GM18951 (cell line): ENCODE results near the gene ZBTB17.

Source experiments
- POLR2A ChIP-seq: IDR thresholded peaks from 4 replicates; pipeline ENCODE4 v1.6.1; 2011; ENCODE audit warnings: mild to moderate bottlenecking; ENCODE audit not compliant: insufficient read length, insufficient read depth; ENCODE audit errors: extremely low read depth
- in situ Hi-C: fragments of 300-500 bp; cut with MboI; formaldehyde crosslinking; loops from one replicate; pipeline ENCODE4 v1.12.0; 2022; ENCODE audit warnings: low sequenced_read_pairs, mixed read lengths, inconsistent platforms; ENCODE audit not compliant: unreplicated experiment

ZBTB17 gene

GRCh38 chr1:16006552-16007485 is 30.9 kb upstream of the ZBTB17 start:
- in situ Hi-C loops, result loop anchor here (10.0 kb wide), 1 partner anchor 202 kb away; the partner anchor contains the start of gene UQCRHL
- no peak for TF ChIP-seq POLR2A

- in situ Hi-C loops, result loop anchor here (10.0 kb wide), 1 partner anchor 201 kb away; the partner anchor contains the start of gene UQCRHL
- no peak for TF ChIP-seq POLR2A
Observed at GRCh38 chr1:16006010-16006409, 30.1 kb upstream of the ZBTB17 start.

- in situ Hi-C loops, result loop anchor here (10.0 kb wide), 1 partner anchor 201 kb away; the partner anchor contains the start of gene UQCRHL
Observed at GRCh38 chr1:16005597-16005996, 29.7 kb upstream of the ZBTB17 start.

DNA sequence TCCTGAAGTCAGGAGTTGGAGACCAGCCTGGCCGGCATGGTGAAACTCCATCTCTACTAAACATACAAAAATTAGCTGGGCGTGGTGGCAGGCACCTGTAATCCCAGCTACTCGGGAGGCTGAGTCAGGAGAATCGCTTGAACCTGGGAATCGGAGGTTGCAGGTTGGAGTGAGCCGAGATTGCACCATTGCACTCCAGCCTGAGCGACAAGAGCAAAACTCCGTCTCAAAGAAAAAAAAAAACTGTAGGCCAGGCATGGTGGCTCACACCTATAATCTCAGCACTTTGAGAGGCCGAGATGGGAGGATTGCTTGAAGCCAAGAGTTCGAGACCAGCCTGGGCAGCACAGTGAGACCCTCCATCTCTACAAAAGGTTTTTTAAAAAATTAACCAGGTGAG is 25.4 kb upstream of the ZBTB17 start:
- in situ Hi-C loops, result loop anchor here (10.0 kb wide), 1 partner anchor 196 kb away; the partner anchor contains the start of gene UQCRHL

More at GRCh38 chr1:16005597-16005996, 29.7 kb upstream of the ZBTB17 start:
- TF ChIP-seq POLR2A, result no peak

- in situ Hi-C loops, result no loop called here
- TF ChIP-seq POLR2A, result no peak
Observed at GRCh38 chr1:15998929-15999328, 23.0 kb upstream of the ZBTB17 start.

DNA sequence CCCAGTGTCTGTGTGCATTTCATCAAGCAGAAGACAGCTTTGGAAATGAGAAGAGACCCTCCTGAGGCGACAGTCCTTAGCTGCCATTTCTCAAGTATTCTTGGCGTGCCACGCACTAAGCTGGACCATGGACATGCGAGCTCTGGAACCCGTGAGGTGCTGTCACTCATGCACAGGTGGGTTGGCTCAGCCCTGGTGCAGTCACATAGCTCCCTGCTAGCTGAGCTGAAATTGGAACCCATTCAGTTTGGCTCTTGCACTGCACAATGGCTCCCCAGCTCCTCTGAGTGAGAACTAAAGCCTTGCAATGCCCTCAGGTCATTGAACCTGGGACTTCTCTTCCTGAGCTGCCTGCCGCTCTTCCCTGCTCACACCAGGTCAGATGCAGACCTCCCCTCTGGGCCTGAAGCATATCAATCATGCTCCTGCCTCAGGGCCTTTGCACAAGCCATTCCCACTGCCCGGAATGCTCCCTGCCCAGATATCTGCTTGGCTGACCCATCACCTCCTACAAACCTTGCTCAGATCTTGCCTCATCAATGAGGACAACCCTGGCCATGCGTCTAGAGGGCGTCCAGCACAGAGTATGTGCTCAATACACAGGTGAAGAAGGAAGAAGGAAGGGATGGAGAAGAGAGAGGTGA is 21.9 kb upstream of the ZBTB17 start:
- in situ Hi-C loops, result no loop called here
- no peak for TF ChIP-seq POLR2A

GRCh38 chr1:15997076-15997585 is 21.2 kb upstream of the ZBTB17 start:
- in situ Hi-C loops, result no loop called here
- no peak for TF ChIP-seq POLR2A

DNA sequence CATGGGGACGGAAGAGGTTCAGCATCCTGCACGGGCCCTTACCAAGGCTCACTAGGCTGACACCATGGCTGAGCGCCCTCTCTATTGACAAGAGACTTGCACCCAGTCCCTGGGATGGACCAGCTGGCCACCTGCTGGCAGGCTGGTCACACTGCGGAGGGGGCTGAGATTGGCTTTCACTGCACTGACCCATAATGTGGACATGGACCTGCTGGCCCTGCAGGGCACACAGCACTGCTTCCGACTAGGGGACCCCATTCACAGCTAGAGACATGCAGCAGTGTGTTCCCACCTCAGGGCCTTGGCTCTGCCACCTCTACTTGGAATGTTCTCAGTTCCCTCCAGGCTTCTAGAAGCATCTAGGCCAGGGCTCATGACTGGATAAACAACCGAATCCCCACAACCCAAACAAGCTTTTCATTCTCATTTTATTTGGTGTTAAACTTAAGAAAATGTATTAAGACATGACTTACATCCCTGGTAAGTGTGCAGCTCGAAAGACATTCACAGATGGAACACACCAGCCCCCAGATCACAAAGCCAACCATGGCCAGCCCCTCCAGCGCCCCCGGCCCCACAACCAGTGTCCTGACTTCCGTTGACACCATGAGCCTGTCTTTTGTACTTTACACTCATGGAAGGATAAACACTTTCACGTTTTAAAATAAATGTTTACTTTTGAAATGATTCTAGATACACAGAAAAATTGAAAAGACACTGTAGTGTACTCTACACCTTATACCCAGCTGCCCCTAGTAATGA is 18.9 kb upstream of the ZBTB17 start:
- in situ Hi-C loops, result no loop called here

DNA sequence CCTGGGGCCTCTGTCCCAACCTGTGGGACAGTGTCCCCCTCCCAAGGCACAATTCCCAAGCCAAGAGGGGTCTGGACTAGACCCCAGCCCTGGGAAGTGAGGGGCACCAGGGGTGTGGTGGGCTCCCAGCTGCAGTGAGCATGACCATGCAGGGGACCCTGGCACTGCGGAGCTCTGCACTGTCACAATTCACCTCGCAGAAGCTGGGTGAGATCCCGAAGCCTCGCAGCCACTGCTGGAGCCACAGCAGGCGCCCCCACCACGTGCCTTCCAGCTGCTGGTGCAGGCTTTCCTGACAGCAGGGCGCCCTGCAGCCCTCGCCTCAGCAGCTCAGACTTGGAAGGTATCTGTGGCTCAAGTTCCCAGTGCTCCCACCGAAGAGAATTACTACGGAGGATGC is 18.2 kb upstream of the ZBTB17 start:
- no peak for TF ChIP-seq POLR2A
- in situ Hi-C loops, result no loop called here

More for the DNA sequence above, 18.9 kb upstream of the ZBTB17 start:
- no peak for TF ChIP-seq POLR2A

GRCh38 chr1:15993666-15994065 is 17.8 kb upstream of the ZBTB17 start:
- in situ Hi-C loops, result no loop called here
- TF ChIP-seq POLR2A, result no peak

GRCh38 chr1:15992582-15993500 is 16.9 kb upstream of the ZBTB17 start:
- in situ Hi-C loops, result no loop called here
- TF ChIP-seq POLR2A, result no peak

GRCh38 chr1:15992187-15992553 is 16.3 kb upstream of the ZBTB17 start:
- in situ Hi-C loops, result no loop called here
- no peak for TF ChIP-seq POLR2A
